ENCODE measurements around the gene RASA3.

DNA sequence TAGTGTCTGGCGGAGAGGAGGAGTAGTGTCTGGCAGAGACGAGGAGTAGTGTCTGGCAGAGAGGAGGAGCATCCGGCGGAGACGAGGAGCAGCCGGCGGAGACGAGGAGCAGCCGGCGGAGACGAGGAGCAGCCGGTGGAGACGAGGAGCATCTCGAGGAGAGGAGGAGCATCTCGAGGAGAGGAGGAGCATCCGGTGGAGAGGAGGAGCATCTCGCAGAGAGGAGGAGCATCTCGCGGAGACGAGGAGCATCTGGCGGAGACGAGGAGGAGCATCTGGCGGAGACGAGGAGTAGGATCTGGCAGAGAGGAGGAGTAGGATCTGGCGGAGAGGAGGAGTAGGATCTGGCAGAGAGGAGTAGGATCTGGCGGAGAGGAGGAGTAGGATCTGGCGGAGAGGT lies 176.7 kb downstream of the RASA3 start:
- no peak for TF ChIP-seq MAFK (IDR thresholded peaks at IDR 0.05; ENCODE audit: low read depth, low read length)
- TF ChIP-seq, protein P1, sequence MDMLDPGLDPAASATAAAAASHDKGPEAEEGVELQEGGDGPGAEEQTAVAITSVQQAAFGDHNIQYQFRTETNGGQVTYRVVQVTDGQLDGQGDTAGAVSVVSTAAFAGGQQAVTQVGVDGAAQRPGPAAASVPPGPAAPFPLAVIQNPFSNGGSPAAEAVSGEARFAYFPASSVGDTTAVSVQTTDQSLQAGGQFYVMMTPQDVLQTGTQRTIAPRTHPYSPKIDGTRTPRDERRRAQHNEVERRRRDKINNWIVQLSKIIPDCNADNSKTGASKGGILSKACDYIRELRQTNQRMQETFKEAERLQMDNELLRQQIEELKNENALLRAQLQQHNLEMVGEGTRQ (IDR thresholded peaks at IDR 0.05; ENCODE audit: low read depth, low read length) = no peak

Data from IMR-90 (cell line).